ENCODE results near the gene BIN2. TPM values are rescaled to one million over a fixed set of nuclear protein-coding genes. Genes with fewer than 3 reads are reported as not detected.

The BIN2 gene
- total and polyA plus RNA-seq, 12 donors = 0.57 to 13.2 (median 1.5) TPM

- ATAC-seq (no peak), DNase-seq (no peak)
- TF ChIP-seq CTCF (IDR thresholded peaks at IDR 0.05) = no peak
- H3K4me3 ChIP-seq = no peak overlapping the region
- H3K9me3 ChIP-seq = no peaks in the 10 kb centered on the region
- no peaks in the 10 kb centered on the region for H3K27me3 ChIP-seq
- intact Hi-C loops (cut with DNase I) = no loop called here
- peaks cover 0 to 1% (median 0%) of the 10 kb centered on the region in 9 donors for H3K36me3 ChIP-seq
- no peak overlapping the region for H3K27ac ChIP-seq
- H3K4me1 ChIP-seq = peaks cover 0 to 31% (median 3%) of the 10 kb centered on the region in 9 donors
- WGBS, 2 donors = 97% methylated on average over 9 of the region's 9 CpGs
These were observed 46.7 kb upstream of the BIN2 start for GRCh38 chr12:51370667-51371066.

GRCh38 chr12:51369581-51369980 is 45.6 kb upstream of the BIN2 start:
- no peaks in the 10 kb centered on the region for H3K27me3 ChIP-seq
- intact Hi-C loops (cut with DNase I) = no loop called here
- no peaks in the 10 kb centered on the region for H3K36me3 ChIP-seq
- TF ChIP-seq CTCF (IDR thresholded peaks at IDR 0.05) = no peak
- H3K27ac ChIP-seq = peak overlapping the region in 1 of 10 donors; percentile 56
- H3K4me3 ChIP-seq = no peak overlapping the region
- ATAC-seq = no peak
- no peak for DNase-seq
- 82 to 83% methylated on average over 4 of the region's 4 CpGs for WGBS, 2 donors
- H3K9me3 ChIP-seq = no peaks in the 10 kb centered on the region
- peaks cover 0 to 31% (median 3%) of the 10 kb centered on the region in 9 donors for H3K4me1 ChIP-seq

- DNase-seq (peak; percentile 17 to 31), ATAC-seq (peak in 7 of 8 donors; percentile 43 to 77 (median 64))
- Histone ChIP-seq H3K4me1 (peaks cover 0 to 31% (median 3%) of the 10 kb centered on the region in 9 donors), H3K27ac (peak overlapping the region in 1 of 10 donors; percentile 56), H3K4me3 (no peak overlapping the region), H3K27me3 (no peaks in the 10 kb centered on the region), H3K9me3 (no peaks in the 10 kb centered on the region), H3K36me3 (no peaks in the 10 kb centered on the region)
- WGBS, 2 donors = 57 to 65% methylated on average over 17 of the region's 17 CpGs
- TF ChIP-seq CTCF (IDR thresholded peaks at IDR 0.05) = no peak
- intact Hi-C loops (cut with DNase I) = no loop called here
These were observed 44.9 kb upstream of the BIN2 start for GRCh38 chr12:51368640-51369517.

- intact Hi-C loops (cut with DNase I) = no loop called here
- H3K4me1 ChIP-seq = peaks cover 0 to 20% (median 0%) of the 10 kb centered on the region in 9 donors
- no peak for DNase-seq
- H3K9me3 ChIP-seq = no peaks in the 10 kb centered on the region
- H3K27ac ChIP-seq = no peak overlapping the region
- H3K4me3 ChIP-seq = no peak overlapping the region
- H3K27me3 ChIP-seq = peaks cover 0 to 3% (median 0%) of the 10 kb centered on the region in 7 donors
- WGBS, 2 donors = 93 to 96% methylated on average over 10 of the region's 10 CpGs
- TF ChIP-seq CTCF (IDR thresholded peaks at IDR 0.05) = no peak
- peak in 1 of 8 donors; percentile 8 for ATAC-seq
- no peaks in the 10 kb centered on the region for H3K36me3 ChIP-seq
These were observed 41.3 kb upstream of the BIN2 start for GRCh38 chr12:51365276-51365675.
